GM18511 (cell line): ENCODE data around the gene P2RX1.

Experiments used
- ATAC-seq: cut with Tn5 transposase; IDR thresholded peaks from one replicate; pipeline ENCODE4 v1.9.1; 2021; ENCODE audit warnings: mild to moderate bottlenecking, moderate library complexity; ENCODE audit not compliant: unreplicated experiment

The P2RX1 gene

GRCh38 chr17:3925684-3926485, 9.6 kb upstream of the P2RX1 start:
- ATAC-seq, result no peak

- ATAC-seq, result no peak
These were observed 8.5 kb upstream of the P2RX1 start for GRCh38 chr17:3924512-3925350.

- ATAC-seq, result no peak
These were observed 7.4 kb upstream of the P2RX1 start for GRCh38 chr17:3923466-3924190.

GRCh38 chr17:3922765-3923164, 6.5 kb upstream of the P2RX1 start:
- no peak for ATAC-seq

- no peak for ATAC-seq
These were observed 5.4 kb upstream of the P2RX1 start for GRCh38 chr17:3921502-3922319.

- no peak for ATAC-seq
These were observed 4.7 kb upstream of the P2RX1 start for GRCh38 chr17:3921006-3921405.

- ATAC-seq, result no peak
These were observed 2.9 kb upstream of the P2RX1 start for GRCh38 chr17:3919123-3919624.

- no peak for ATAC-seq
These were observed 2.3 kb upstream of the P2RX1 start for GRCh38 chr17:3918372-3919122.

- ATAC-seq, result no peak
These were observed 1.2 kb upstream of the P2RX1 start for GRCh38 chr17:3917391-3917931.

GRCh38 chr17:3916825-3917224, 560 bp upstream of the P2RX1 start:
- ATAC-seq, result no peak

- no peak for ATAC-seq
These were observed 677 bp downstream of the P2RX1 start for GRCh38 chr17:3915581-3915994.

GRCh38 chr17:3914312-3914670, 2.0 kb downstream of the P2RX1 start:
- peak; percentile 59 for ATAC-seq

- peak; percentile 43 for ATAC-seq
These were observed 2.5 kb downstream of the P2RX1 start for GRCh38 chr17:3913531-3914311.

- no peak for ATAC-seq
These were observed 3.4 kb downstream of the P2RX1 start for GRCh38 chr17:3912827-3913226.

GRCh38 chr17:3911271-3912053, 4.8 kb downstream of the P2RX1 start:
- peak; percentile 73 for ATAC-seq

- ATAC-seq, result peak; percentile 10
These were observed 5.6 kb downstream of the P2RX1 start for GRCh38 chr17:3910420-3911270.

- no peak for ATAC-seq
These were observed 7.0 kb downstream of the P2RX1 start for GRCh38 chr17:3909257-3909656.
